Nephron (organoid): ENCODE results near the gene FSHB.
"Not testable (repeated sequence)": the region's sequence is repeated elsewhere in the genome, so short reads cannot be mapped to it uniquely, and the experiment has no call there.

Experiments used
- H3K27ac Mint-ChIP-seq, 3 experiments: 2 replicates each; pipeline ENCODE4 v1.8.0; 2020; ENCODE audit warnings: mixed read lengths in 3 of 3, mild to moderate bottlenecking in 2 of 3, moderate library complexity in 1 of 3
- H3K27me3 Mint-ChIP-seq: 2 replicates; pipeline ENCODE4 v1.8.0; 2021; ENCODE audit warnings: low read depth, mild to moderate bottlenecking, moderate library complexity, mixed read lengths
- H3K36me3 Mint-ChIP-seq: 2 replicates; pipeline ENCODE4 v1.8.0; 2020; ENCODE audit warnings: low read depth, mixed read lengths
- H3K4me1 Mint-ChIP-seq: 2 replicates; pipeline ENCODE4 v1.8.0; 2020; ENCODE audit warnings: mixed read lengths
- H3K4me3 Mint-ChIP-seq, 3 experiments: 2 replicates each; pipeline ENCODE4 v1.8.0; 2020; ENCODE audit warnings: mild to moderate bottlenecking in 3 of 3, mixed read lengths in 3 of 3, moderate library complexity in 2 of 3
- H3K9me3 Mint-ChIP-seq: 2 replicates; pipeline ENCODE4 v1.8.0; 2020; ENCODE audit warnings: mixed read lengths
- CTCF ChIP-seq, 3 experiments: fragments of 200-600 bp; sonication (generic); IDR thresholded peaks; one replicate each; pipeline ENCODE4 v1.5.0; 2021; ENCODE audit warnings: antibody characterized with exemption in 3 of 3; ENCODE audit not compliant: unreplicated experiment in 3 of 3

FSHB gene

GRCh38 chr11:30230714-30231113, at the start of gene FSHB:
Gene FSHB (plus strand): TSS chr11:30231014. CDS start chr11:30231903, 889 bp downstream.
- H3K27me3 Mint-ChIP-seq: peaks cover 5% of the 10 kb centered on the region
- peaks cover 9% of the 10 kb centered on the region for H3K9me3 Mint-ChIP-seq
- no peak within 1 kb of the TSS for H3K4me3 Mint-ChIP-seq

GRCh38 chr11:30186748-30187147, 44.1 kb upstream of the FSHB start:
- Mint-ChIP-seq H3K27ac (no peak overlapping the region), H3K27me3 (no peaks in the 10 kb centered on the region), H3K4me1 (peaks cover 7% of the 10 kb centered on the region), H3K9me3 (peaks cover 14% of the 10 kb centered on the region), H3K36me3 (no peaks in the 10 kb centered on the region), H3K4me3 (no peak overlapping the region)
- TF ChIP-seq CTCF (IDR thresholded peaks at IDR 0.05; ENCODE audit: unreplicated experiment in 3 of 3): no peak

More at GRCh38 chr11:30230714-30231113, at the start of gene FSHB:
- TF ChIP-seq CTCF (IDR thresholded peaks at IDR 0.05; ENCODE audit: unreplicated experiment in 3 of 3): no peak
- Mint-ChIP-seq H3K27ac (no peak within 1 kb of the TSS), H3K4me1 (no peaks in the 10 kb centered on the region), H3K36me3 (no peaks in the 10 kb centered on the region)

- no peak for TF ChIP-seq CTCF (IDR thresholded peaks at IDR 0.05; ENCODE audit: unreplicated experiment in 3 of 3)
- H3K36me3 Mint-ChIP-seq: no peaks in the 10 kb centered on the region
- H3K27ac Mint-ChIP-seq: peak overlapping the region in 2 of 3 experiments; percentile 35 to 43
- no peaks in the 10 kb centered on the region for H3K27me3 Mint-ChIP-seq
- H3K4me1 Mint-ChIP-seq: peaks cover 18% of the 10 kb centered on the region
- H3K9me3 Mint-ChIP-seq: no peaks in the 10 kb centered on the region
- no peak overlapping the region for H3K4me3 Mint-ChIP-seq
These were observed 38.2 kb upstream of the FSHB start for GRCh38 chr11:30192620-30193019.

GRCh38 chr11:30196400-30197206, 34.2 kb upstream of the FSHB start:
- Mint-ChIP-seq H3K9me3 (no peaks in the 10 kb centered on the region), H3K36me3 (no peaks in the 10 kb centered on the region), H3K4me1 (peaks cover 11% of the 10 kb centered on the region), H3K27ac (no peak overlapping the region), H3K4me3 (no peak overlapping the region), H3K27me3 (no peaks in the 10 kb centered on the region)
- peak; percentile 71 to 79 (median 76) for TF ChIP-seq CTCF (IDR thresholded peaks at IDR 0.05; ENCODE audit: unreplicated experiment in 3 of 3)

- Mint-ChIP-seq H3K27ac (no peak overlapping the region), H3K4me1 (peaks cover 6% of the 10 kb centered on the region), H3K27me3 (no peaks in the 10 kb centered on the region), H3K36me3 (no peaks in the 10 kb centered on the region), H3K4me3 (no peak overlapping the region), H3K9me3 (no peaks in the 10 kb centered on the region)
- TF ChIP-seq CTCF (IDR thresholded peaks at IDR 0.05; ENCODE audit: unreplicated experiment in 3 of 3): no peak
These were observed 32.9 kb upstream of the FSHB start for GRCh38 chr11:30197869-30198268.

- H3K27me3 Mint-ChIP-seq, H3K4me3 Mint-ChIP-seq, H3K27ac Mint-ChIP-seq, H3K9me3 Mint-ChIP-seq, H3K36me3 Mint-ChIP-seq, H3K4me1 Mint-ChIP-seq: not testable (repeated sequence)
These were observed 27.8 kb upstream of the FSHB start for GRCh38 chr11:30202989-30203388.
